Peyer's patch (tissue), 4 donors: ENCODE results near the gene ZFHX3. TPM values are rescaled to one million over a fixed set of nuclear protein-coding genes. Genes with fewer than 3 reads are reported as not detected.

Experiments used
- DNase-seq, 3 donors: peaks; one replicate each; pipeline ENCODE4 v3.0.0-alpha.2; 2017 to 2019
- H3K27ac ChIP-seq, 4 donors: fragments of 200-600 bp; sonication (generic); one replicate each; pipeline ENCODE4 v1.5.1; 2016 to 2019
- H3K27me3 ChIP-seq, 2 donors: fragments of 200-600 bp; sonication (generic); one replicate each; pipeline ENCODE4 v1.5.1; 2019
- H3K36me3 ChIP-seq, 3 donors: fragments of 200-600 bp; sonication (generic); one replicate each; pipeline ENCODE4 v1.5.1; 2016 to 2019
- H3K4me1 ChIP-seq, 4 donors: fragments of 200-600 bp; sonication (generic); one replicate each; pipeline ENCODE4 v1.5.1; 2016 to 2019
- H3K4me3 ChIP-seq, 4 donors: fragments of 200-600 bp; sonication (generic); 1 replicate in 3 of 4; 2 replicates in 1 of 4; pipeline ENCODE4 v1.5.1; 2016 to 2019; ENCODE audit warnings: mild to moderate bottlenecking in 1 of 4
- H3K9me3 ChIP-seq, 4 donors: fragments of 200-600 bp; sonication (generic); one replicate each; pipeline ENCODE4 v1.5.1; 2016 to 2019; ENCODE audit warnings: mild to moderate bottlenecking in 1 of 4
- POLR2A ChIP-seq, 2 donors: fragments of 450-650 bp; IDR thresholded peaks; one replicate each; pipeline ENCODE4 v1.5.1; 2017; ENCODE audit warnings: antibody characterized with exemption in 2 of 2, mild to moderate bottlenecking in 2 of 2, moderate library complexity in 2 of 2
- total RNA-seq, 4 donors: library from RNA; depleted of rRNA; stranded (reverse); fragments of >200 nt; gene quantifications; one replicate each; pipeline ENCODE4 v1.1.0, GENCODE V29; 2016
- TF ChIP-seq, protein P1 (sequence below), 6 experiments: fragments of 450-650 bp in 4 of 6; fragments of 200-600 bp in 2 of 6; sonication (generic) in 1 of 6; IDR thresholded peaks; one replicate each; pipeline ENCODE4 v1.5.1; 2017 to 2019; ENCODE audit warnings: antibody characterized with exemption in 6 of 6, mild to moderate bottlenecking in 3 of 6, moderate library complexity in 1 of 6

The ZFHX3 gene
- total RNA-seq, 4 donors from 2014 or later = 6.3 to 39.6 (median 14.6) TPM

DNA sequence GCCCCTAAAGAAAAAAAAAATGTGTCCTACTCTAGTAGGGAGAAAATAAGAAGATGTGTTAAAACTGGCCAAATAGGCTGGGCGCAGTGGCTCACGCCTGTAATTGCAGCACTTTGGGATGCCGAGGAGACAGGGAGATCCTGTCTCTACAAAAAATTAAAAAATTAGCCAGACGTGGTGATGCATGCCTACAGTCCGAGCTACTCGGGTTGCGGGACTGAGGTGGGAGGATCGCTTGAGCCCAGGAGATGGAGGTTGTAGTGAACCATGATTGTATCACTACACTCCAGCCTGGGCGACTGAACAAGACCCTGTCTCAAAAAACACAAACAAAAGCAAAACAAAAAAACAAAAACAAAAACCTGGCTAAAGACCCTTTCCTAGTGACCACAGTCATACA is 15.9 kb downstream of the ZFHX3 start:
- H3K4me3 ChIP-seq = no peak overlapping the region
- no peak overlapping the region for H3K27ac ChIP-seq
- H3K4me1 ChIP-seq = peaks cover 0 to 5% (median 0%) of the 10 kb centered on the region in 4 donors
- H3K36me3 ChIP-seq = no peaks in the 10 kb centered on the region
- TF ChIP-seq, protein P1, sequence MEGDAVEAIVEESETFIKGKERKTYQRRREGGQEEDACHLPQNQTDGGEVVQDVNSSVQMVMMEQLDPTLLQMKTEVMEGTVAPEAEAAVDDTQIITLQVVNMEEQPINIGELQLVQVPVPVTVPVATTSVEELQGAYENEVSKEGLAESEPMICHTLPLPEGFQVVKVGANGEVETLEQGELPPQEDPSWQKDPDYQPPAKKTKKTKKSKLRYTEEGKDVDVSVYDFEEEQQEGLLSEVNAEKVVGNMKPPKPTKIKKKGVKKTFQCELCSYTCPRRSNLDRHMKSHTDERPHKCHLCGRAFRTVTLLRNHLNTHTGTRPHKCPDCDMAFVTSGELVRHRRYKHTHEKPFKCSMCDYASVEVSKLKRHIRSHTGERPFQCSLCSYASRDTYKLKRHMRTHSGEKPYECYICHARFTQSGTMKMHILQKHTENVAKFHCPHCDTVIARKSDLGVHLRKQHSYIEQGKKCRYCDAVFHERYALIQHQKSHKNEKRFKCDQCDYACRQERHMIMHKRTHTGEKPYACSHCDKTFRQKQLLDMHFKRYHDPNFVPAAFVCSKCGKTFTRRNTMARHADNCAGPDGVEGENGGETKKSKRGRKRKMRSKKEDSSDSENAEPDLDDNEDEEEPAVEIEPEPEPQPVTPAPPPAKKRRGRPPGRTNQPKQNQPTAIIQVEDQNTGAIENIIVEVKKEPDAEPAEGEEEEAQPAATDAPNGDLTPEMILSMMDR (IDR thresholded peaks at IDR 0.05) = no peak
- TF ChIP-seq POLR2A (IDR thresholded peaks at IDR 0.05) = no peak
- DNase-seq = no peak
- no peaks in the 10 kb centered on the region for H3K27me3 ChIP-seq
- no peaks in the 10 kb centered on the region for H3K9me3 ChIP-seq

DNA sequence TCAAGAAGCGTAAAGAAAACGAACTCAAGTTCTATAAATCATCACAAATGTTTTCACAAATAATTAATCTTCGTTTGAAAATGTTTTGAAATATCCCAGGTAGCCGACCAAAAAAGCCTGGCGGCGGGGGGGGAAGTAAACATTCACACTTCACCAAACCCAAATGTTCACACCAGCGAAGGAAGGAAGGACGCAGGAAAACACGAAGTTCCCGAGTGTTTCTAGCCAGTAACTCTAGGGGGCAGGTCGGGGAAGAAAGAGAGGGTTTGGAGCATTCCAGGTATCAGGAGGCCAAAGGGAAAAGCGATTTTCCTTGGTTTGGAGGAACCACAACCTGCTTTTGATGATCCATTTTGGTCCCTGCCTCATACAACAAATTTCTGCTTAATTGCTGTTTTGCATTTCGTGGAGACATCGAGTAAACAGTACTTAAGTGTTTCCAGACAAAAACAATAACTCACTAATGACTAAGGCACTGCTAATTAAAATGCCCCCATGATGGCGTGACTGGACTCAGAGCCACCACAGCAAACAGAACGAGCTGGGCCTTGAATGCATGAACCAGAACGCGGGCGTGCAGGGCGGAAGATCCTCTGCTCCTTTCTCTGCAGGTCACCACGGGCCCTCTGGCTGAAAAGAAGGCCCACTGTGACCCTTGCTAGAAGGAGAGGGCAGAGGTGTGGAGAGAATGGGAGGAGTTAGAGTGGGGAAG is 16.6 kb downstream of the ZFHX3 start:
- Histone ChIP-seq H3K27me3 (no peaks in the 10 kb centered on the region), H3K27ac (no peak overlapping the region), H3K4me1 (peaks cover 0 to 5% (median 0%) of the 10 kb centered on the region in 4 donors), H3K4me3 (no peak overlapping the region), H3K36me3 (no peaks in the 10 kb centered on the region), H3K9me3 (no peaks in the 10 kb centered on the region)
- no peak for TF ChIP-seq POLR2A (IDR thresholded peaks at IDR 0.05)
- TF ChIP-seq, protein P1 (IDR thresholded peaks at IDR 0.05) = peak in 1 of 6 experiments; percentile 8
- no peak for DNase-seq

- DNase-seq = peak in 1 of 3 donors; percentile 30
- Histone ChIP-seq H3K27ac (no peak overlapping the region), H3K4me3 (no peak overlapping the region), H3K27me3 (no peaks in the 10 kb centered on the region), H3K4me1 (peaks cover 0 to 8% (median 0%) of the 10 kb centered on the region in 4 donors), H3K9me3 (no peaks in the 10 kb centered on the region), H3K36me3 (no peaks in the 10 kb centered on the region)
- TF ChIP-seq POLR2A (IDR thresholded peaks at IDR 0.05) = no peak
- TF ChIP-seq, protein P1 (IDR thresholded peaks at IDR 0.05) = no peak
Observed at GRCh38 chr16:73028721-73029361, 19.1 kb downstream of the ZFHX3 start.

DNA sequence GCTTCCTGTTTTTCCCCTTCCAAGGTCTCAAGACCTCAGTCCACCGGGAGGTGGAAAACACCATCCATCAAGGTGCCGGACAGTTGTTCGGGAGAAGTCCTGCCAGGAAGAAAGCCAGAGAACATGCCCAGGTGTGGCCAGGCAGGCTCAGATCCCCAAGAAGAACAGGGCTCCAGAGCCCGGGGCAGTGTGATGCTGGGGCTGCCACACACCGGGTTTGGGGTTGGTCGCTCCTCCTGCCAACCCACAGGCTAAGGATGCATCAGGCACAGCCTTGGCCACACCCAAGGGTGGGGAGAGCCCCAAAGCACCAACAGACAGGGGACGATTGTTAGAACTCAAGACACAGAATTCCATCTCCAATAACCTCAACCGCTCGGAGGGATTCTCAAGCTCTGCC is 19.7 kb downstream of the ZFHX3 start:
- no peak overlapping the region for H3K4me3 ChIP-seq
- no peaks in the 10 kb centered on the region for H3K27me3 ChIP-seq
- peaks cover 0 to 8% (median 0%) of the 10 kb centered on the region in 4 donors for H3K4me1 ChIP-seq
- peak in 1 of 3 donors; percentile 27 for DNase-seq
- H3K9me3 ChIP-seq = no peaks in the 10 kb centered on the region
- no peaks in the 10 kb centered on the region for H3K36me3 ChIP-seq
- H3K27ac ChIP-seq = no peak overlapping the region
- TF ChIP-seq, protein P1 (IDR thresholded peaks at IDR 0.05) = no peak
- no peak for TF ChIP-seq POLR2A (IDR thresholded peaks at IDR 0.05)

DNA sequence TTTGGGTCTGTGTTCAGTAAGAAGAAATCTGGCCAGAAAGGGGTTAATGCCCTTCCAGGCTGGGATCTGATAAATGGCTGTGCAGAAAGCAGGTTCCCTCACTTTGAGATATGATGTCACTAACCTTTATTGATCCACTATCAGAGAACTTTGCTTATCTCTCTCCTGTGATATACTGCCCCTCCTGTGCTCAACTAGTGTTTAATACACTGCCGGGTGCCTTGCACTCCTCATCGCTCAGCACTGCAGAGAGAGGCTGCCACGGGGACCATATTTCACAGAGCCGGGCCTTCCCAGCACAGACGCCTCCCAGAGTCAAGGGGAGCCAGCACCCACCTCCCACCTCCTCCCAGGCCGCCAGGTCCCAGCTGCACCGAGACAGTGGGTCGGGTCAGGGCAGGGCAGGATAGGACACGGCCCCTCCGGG is 20.2 kb downstream of the ZFHX3 start:
- H3K4me3 ChIP-seq = no peak overlapping the region
- DNase-seq = peak in 1 of 3 donors; percentile 37
- H3K36me3 ChIP-seq = no peaks in the 10 kb centered on the region
- no peak for TF ChIP-seq POLR2A (IDR thresholded peaks at IDR 0.05)
- TF ChIP-seq, protein P1 (IDR thresholded peaks at IDR 0.05) = no peak
- H3K27me3 ChIP-seq = no peaks in the 10 kb centered on the region
- H3K4me1 ChIP-seq = peaks cover 0 to 4% (median 0%) of the 10 kb centered on the region in 4 donors
- H3K27ac ChIP-seq = no peak overlapping the region
- H3K9me3 ChIP-seq = no peaks in the 10 kb centered on the region
